ENCODE data around the gene FBRSL1.

DNA sequence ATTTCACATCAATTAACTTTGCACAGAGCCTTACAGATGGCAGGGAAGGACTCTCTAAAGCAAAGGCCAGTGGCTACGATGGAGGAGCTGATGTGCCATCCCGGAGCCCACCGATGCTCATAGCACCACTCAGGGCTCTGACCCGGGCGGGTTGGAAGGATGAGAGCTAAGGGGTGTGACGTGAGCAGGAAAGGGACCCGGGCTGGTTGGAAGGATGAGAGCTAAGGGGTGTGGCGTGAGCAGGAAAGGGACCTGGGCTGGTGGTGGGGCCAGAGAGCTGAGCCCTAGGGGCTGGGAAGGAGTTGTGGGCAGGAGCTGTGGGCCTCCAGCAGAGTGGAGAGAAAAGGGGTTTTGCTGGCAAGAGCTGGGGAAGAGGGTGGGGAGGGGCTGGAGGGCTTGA is 3.8 kb upstream of the FBRSL1 start:
- TF ChIP-seq CTCF (IDR thresholded peaks at IDR 0.05; ENCODE audit: low read length) = no peak
- no peak for TF ChIP-seq EZH2phosphoT487 (IDR thresholded peaks at IDR 0.05; ENCODE audit: low read length)
- TF ChIP-seq EZH2 (optimal IDR thresholded peaks at IDR 0.05; ENCODE audit: low read depth, low read length) = no peak
